Stimulated activated naive CD4-positive, alpha-beta T cell (primary cell): Measurements from ENCODE around the gene KLK4.

ENCODE experiments used
- DNase-seq, 6 experiments: peaks; one replicate each; lab custom pipeline; 2025; lab: John Stamatoyannopoulos, UW

Gene KLK4

DNA sequence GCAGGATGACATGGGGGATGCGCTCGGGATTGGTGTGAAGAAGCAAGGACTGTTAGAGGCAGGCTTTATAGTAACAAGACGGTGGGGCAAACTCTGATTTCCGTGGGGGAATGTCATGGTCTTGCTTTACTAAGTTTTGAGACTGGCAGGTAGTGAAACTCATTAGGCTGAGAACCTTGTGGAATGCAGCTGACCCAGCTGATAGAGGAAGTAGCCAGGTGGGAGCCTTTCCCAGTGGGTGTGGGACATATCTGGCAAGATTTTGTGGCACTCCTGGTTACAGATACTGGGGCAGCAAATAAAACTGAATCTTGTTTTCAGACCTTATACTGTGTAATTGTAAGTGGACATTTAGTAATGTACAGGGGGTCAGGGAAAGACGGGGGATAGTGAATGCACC, 31.0 kb downstream of the KLK4 start:
- DNase-seq = no peak

GRCh38 chr19:50878851-50879250, 32.3 kb downstream of the KLK4 start:
- DNase-seq = no peak

GRCh38 chr19:50877338-50877737, 33.9 kb downstream of the KLK4 start:
- no peak for DNase-seq

- DNase-seq = no peak
Measured at GRCh38 chr19:50876456-50876855, 34.7 kb downstream of the KLK4 start.

- no peak for DNase-seq
Measured at GRCh38 chr19:50875795-50876422, 35.3 kb downstream of the KLK4 start.

DNA sequence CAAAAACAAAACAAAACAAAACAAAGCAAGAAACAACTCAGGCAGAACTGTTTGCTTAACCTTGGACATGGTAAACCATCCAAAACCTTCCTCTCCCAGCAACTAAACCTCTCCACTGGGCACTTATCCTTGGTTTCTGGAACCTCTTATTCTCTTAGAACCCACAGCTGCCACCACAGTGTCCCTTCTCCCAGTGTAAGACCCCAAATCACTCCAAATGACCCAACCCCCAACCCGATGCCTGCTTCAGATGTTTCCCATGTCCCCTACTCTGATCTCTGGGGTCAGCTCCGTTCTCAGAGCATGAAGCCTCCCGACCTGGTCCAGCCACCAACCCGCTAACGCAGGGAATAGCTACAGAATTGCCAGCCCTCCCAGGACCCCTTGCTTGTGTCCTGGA, 37.0 kb downstream of the KLK4 start:
- no peak for DNase-seq

DNA sequence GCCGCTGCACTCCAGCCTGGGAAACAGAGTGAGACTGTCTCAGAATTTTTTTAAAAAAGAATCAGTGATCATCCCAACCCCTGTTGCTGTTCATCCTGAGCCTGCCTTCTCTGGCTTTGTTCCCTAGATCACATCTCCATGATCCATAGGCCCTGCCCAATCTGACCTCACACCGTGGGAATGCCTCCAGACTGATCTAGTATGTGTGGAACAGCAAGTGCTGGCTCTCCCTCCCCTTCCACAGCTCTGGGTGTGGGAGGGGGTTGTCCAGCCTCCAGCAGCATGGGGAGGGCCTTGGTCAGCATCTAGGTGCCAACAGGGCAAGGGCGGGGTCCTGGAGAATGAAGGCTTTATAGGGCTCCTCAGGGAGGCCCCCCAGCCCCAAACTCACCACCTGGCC, 38.1 kb downstream of the KLK4 start, which contains the start of gene KLK2:
TSS of gene KLK2 (plus strand) at position 384 of the 400 bp plus-strand sequence. CDS start 35 bp downstream, outside the sequence.
- no peak for DNase-seq

GRCh38 chr19:50870417-50871089, 40.6 kb downstream of the KLK4 start:
- no peak for DNase-seq

- DNase-seq = no peak
Measured at GRCh38 chr19:50869479-50869878, 41.7 kb downstream of the KLK4 start.

- no peak for DNase-seq
Measured at GRCh38 chr19:50861496-50862286, 49.5 kb downstream of the KLK4 start.

- no peak for DNase-seq
Measured at GRCh38 chr19:50861010-50861409, 50.2 kb downstream of the KLK4 start.

GRCh38 chr19:50859849-50860248, 51.3 kb downstream of the KLK4 start:
- DNase-seq = no peak

DNA sequence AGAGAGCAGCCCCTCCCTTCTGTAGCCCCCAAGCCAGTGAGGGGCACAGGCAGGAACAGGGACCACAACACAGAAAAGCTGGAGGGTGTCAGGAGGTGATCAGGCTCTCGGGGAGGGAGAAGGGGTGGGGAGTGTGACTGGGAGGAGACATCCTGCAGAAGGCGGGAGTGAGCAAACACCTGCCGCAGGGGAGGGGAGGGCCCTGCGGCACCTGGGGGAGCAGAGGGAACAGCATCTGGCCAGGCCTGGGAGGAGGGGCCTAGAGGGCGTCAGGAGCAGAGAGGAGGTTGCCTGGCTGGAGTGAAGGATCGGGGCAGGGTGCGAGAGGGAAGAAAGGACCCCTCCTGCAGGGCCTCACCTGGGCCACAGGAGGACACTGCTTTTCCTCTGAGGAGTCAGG, 52.3 kb downstream of the KLK4 start:
- no peak for DNase-seq

DNA sequence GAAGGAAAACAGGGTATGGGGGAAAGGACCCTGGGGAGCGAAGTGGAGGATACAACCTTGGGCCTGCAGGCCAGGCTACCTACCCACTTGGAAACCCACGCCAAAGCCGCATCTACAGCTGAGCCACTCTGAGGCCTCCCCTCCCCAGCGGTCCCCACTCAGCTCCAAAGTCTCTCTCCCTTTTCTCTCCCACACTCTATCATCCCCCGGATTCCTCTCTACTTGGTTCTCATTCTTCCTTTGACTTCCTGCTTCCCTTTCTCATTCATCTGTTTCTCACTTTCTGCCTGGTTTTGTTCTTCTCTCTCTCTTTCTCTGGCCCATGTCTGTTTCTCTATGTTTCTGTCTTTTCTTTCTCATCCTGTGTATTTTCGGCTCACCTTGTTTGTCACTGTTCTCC, 53.8 kb downstream of the KLK4 start:
- DNase-seq = no peak
